HG02571 (cell line): ENCODE measurements around the gene NLGN4Y.

Experiments used
- ATAC-seq: cut with Tn5 transposase; IDR thresholded peaks from one replicate; pipeline ENCODE4 v1.9.1; 2021; ENCODE audit warnings: mild to moderate bottlenecking, moderate library complexity; ENCODE audit not compliant: unreplicated experiment

The NLGN4Y gene

DNA sequence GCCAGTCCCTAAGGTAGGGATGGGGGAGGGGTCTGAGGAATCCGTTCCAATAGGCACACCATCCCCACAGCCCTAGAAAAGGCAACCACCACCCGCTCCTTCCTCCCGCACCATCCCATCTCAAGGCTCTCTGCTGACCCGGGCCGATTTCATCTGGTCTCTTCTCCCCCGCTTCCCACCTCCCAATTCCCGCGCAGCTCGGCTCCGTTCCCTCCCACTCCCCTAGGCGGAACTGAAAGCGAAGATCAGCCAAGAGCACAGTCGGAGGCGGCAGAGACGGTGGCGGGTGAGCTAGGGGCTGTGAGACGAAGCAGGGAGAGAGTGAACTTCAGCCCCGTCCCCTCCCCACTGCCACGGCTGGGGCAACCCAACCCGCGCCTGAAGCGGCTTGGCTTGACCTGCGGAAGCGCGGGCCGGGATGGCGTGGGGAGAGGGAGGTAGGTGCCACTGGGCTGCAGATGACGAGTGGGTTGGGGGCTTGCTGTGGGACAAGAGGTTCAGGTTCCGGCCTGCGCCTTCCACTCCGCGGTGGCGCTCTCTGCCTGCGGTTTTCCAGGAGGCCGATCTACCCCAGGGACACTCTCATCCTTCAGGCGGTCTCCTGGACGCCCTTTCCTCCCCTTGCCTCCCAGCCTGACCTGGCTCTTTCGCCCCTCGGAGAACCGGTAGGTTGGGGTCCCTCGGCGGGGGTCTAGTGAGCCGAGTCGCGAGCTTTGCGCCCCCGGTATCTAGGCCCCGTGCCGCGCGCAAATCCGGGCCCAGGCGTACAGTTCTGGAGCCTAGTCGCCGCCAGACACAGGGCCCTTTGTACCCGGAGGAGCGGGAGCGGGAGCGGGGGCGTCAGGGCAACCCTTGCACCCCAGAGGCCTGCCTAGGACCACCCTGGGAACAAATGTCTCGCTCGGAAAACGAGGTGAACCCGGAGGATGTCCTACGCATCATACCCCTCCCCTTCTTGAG, at the start of gene NLGN4Y:
TSS of gene NLGN4Y (plus strand) at position 258 of the 960 bp plus-strand sequence. CDS start 97,591 bp downstream, outside the sequence.
- no peak for ATAC-seq

DNA sequence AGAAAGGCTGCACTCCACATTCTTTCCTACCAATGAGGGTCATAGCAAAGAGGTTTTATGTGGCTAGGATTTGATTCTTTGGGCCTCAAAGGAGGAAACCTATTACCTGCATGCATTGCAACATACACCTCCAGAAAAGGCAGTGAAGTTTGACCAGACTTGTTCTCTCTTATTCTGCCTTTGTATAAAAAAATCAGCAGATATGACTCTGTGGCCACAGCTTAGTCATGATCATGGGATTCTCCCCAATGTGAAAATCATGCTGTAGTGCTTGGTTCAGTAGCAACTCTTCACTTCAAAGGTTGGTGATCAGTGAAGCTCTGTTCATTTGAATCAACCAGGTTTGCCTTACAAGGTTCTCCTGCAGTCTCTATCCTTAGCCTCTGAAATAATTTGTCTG, 38.4 kb upstream of the NLGN4Y start:
- ATAC-seq: no peak

DNA sequence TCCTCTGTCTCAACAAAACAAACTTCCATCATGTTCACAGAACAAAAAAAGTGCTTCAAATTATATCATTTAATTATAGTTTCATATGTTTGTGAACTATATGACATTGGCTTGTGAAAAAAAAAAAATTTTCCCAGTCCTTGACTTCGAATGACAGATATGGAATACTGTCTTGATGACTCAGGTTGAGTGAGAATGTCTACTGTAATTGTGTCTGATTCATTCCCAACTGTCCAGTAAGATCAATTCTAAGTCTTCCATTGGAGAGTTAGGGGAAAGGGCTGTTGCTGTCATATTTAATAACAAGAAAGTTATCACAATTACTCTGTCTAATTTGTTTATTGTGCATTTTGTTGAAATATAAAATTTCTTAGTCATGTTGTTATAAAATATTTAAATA, 34.1 kb upstream of the NLGN4Y start:
- no peak for ATAC-seq

DNA sequence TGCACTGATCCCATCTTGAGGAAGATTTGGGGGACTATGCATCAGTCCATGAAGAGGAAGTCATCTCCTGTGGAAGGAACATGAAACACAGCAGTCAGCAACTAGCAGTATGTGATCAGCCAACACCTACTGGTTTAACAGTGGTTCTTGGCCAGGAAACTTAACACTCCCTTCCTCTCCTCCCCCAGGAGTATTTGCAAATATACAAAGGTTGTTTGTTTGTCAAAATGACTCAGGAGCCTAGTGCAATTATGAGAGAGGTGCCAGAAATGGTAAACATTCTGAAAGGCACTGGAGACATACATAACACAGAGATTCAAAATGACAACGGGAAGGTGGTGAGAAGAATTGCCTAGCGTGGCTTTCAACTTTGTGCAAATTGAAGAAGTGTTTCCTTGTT, 26.3 kb upstream of the NLGN4Y start:
- no peak for ATAC-seq

DNA sequence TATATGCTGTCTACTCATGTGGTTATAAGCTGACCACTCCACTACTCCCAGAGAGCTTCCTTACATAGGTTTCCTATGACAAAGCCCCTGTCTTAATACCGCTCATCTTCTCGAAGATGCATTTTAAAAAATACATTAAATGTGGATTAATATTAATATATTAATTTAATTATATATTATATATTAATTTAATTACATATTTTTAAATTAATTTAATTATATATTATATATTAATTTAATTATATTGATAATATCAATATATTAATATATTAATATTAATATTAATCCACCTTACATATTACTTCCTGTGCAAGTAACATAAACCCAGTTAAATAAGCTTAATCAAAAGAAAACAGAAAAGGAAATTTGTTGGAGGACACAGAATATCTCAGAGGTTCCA, 19.7 kb upstream of the NLGN4Y start:
- ATAC-seq: no peak

DNA sequence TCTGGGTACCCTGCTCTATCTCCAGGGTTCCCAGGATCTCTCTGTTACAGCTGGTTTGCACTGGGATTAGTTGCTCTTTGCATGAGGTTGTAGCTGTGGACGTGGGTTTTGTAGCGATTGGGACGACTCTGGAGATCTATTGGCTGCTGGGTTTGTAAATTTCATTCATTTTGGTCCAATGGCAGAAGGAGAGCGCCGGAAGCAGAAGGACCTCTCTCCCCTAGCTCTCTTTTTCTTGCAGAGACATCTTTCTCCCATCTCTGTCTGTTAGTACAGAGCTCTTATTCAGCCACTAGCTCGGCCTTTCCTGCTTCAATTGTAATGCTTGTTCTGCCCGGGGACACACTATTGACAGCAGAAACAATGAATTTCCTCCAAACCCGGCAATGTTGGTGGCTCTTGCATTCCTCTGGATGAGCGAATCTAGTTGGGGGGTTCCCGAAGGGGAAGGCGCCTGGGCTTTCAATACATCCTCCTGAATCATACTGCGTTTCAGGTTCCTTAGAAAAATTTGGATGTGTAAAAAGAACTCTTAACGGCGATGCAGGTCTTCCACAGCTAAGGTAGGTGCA, 1.9 kb upstream of the NLGN4Y start:
- ATAC-seq: no peak

DNA sequence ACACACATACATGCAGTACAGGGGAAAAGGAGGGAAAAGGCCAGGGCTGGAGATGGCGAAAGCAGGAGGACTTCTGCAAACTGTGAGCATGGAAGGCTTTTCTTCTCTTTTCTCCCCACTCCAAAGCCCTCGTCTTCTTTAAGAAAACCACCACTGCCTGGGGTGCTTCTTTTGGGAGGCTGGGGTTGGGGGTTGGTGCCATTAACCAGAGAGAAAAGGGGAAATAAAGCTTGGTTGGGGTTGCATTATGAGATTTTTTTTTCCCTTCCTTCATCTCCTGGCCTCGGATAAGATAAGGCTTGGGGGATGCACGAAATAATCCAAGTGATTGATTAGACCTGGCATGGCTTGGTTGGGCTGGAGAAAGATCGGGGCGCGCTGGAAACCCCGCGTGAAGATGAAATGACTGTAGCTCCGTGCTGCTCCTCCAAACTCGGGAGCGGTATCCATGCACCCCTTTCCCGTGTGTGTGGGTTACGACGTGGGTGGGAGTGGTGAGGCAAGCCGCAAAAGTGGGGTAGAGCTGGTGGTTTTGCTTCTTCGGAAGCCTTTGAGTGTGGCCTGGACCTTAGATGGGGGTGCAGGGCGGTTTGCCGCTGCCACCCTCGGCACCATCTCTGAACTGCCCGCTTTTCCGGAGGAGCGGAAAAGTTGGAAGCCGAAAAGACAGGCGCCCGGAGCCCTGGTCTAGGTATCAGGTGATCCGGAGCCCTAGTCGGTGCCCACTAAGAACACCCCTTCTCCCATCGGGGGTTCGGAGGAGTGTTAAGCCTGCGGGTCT, 648 bp upstream of the NLGN4Y start:
- ATAC-seq: no peak

DNA sequence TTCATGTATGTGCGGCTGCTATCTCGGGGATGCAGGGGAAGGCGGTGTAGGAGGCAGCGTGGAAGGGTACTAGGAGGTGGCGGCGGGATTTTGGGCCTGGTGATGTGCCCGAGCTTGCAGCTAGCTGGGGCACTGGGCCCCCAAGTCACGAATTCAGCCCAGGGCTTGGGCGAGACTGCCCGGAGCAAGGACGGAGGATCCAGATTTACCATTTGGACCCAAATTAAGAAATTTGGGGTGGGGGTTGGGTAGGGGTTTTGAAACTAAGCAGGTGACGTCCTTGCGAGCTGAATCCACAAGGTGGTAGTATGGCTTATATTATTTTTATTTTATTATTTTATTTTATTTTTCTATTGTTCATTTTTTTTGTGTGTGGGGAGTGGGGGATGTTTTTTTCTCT, 986 bp downstream of the NLGN4Y start:
- no peak for ATAC-seq

DNA sequence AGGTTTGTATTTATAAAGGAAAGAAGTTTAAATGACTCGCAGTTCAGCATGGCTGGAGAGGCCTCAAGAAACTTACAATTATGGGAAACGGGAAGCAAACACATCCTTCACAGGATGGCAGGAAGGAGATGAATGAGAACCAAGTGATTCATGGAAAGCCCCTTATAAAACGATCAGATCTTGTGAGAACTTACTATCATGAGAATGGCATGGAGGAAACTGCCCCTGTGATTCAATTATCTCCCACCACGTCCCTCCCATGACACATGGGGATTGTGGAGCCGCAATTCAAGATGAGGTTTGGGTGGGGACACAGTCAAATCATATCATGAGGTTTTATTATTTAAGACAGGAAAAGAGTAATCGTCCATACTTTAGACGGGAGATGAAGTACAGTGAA, 4.0 kb downstream of the NLGN4Y start:
- no peak for ATAC-seq

DNA sequence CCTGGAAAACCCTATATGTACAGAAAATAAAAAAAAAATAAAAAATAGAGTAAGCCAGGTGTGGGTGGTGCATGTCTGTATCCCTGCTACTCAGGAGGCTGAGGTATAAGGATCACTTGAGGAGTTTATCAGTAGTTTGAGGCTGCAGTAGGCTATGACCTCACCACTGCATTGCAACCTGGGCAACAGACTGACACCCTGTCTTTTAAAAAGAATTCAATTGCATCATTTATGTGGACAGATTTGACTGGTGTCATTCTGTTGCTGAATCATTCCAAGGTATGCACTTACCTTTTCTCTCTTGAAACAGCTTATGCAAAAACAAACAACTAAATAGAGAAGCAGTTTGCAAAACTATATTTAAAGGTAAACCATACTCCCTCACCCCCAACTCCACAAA, 12.4 kb downstream of the NLGN4Y start:
- no peak for ATAC-seq

DNA sequence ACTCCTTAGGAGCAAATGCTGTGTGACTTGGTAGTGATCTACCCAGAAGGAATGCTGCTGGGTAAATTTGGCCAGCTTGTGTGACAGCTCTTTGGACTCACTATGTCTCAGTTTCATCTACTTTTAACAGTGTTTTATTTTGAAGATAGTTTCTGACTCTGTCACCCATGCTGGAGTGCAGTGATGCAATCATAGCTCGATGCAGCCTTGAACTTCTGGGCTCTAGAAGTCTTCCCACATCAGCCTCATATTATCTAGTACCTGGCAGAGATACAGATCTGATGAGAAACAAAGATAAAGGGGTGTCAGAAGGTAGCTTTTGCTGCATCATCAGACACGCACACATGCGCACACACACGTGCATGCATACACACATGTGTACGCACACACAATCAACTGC, 19.2 kb downstream of the NLGN4Y start:
- ATAC-seq: no peak

DNA sequence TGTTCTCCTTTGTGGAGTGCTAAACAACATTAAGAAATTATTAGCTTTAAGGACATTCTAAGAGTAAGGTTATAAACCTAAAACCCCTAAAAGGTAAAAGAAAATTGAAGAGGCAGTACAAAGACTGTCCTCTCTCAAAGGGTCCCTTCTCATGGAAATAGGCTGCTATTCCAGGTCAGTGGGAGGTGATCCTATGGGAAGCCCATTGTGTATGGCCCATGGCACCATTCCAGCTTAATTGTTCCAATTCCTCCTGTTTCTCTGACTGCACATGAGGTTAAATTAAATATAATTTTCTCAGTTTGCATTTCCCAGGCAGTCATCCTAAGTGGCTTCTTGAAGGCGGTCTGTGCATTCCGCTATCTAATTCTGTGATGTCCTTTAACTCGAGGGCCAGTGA, 57.0 kb downstream of the NLGN4Y start:
- no peak for ATAC-seq

DNA sequence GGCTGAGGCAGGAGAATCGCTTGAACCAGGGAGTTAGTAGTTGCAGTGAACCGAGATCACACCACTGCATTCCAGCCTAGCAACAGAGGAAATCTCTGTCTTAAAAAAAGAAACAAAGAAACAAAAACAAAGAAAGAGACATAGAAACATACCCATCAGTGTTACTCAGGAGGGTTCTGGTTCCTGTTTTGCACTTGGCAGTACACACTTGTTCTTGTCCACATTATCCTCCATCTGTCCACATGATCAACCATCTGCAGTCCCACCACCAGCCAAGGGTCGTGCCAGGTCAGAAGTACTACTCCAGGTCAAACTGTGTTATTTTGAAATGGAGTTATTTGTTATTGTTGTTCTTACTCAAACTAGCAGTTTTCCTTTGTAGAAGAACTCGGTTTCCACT, 62.4 kb downstream of the NLGN4Y start:
- no peak for ATAC-seq

DNA sequence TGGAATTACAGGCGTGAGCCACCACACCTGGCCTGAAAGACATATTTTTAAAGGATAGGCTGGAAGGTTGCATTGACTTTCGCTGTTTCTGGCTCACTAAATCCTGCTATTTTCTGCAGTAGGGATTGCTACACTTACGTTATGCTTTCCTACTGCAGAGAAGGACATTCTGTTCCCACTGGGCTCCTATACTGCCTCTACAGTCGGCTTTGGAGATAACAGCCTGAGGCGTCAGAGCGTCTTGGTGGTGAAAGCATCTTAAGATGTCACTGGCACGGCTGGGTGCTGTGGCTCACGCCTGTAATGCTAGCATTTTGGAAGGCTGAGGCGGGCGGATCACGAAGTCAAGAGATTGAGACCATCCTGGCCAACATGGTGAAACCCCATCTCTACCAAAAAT, 77.0 kb downstream of the NLGN4Y start:
- ATAC-seq: no peak

DNA sequence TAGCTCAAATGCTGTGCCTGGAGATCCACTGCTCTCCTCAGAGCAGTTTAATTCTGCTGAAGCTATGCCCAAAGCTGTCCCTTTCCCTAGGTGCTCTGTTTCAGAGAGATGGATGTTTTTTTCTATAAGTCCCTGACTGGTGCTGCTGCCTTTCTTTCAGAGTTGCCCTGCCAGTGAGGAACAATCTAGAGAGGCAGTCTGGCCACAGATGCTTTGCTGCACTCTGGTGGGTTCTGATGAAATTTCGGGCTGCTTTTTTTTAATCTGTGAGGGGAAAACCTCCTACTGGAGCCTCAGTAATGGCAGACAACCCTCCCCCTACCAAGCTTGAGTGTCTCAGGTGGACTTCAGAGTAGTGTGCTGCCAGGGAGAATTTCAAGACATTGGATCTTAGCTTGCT, 93.3 kb downstream of the NLGN4Y start:
- no peak for ATAC-seq

DNA sequence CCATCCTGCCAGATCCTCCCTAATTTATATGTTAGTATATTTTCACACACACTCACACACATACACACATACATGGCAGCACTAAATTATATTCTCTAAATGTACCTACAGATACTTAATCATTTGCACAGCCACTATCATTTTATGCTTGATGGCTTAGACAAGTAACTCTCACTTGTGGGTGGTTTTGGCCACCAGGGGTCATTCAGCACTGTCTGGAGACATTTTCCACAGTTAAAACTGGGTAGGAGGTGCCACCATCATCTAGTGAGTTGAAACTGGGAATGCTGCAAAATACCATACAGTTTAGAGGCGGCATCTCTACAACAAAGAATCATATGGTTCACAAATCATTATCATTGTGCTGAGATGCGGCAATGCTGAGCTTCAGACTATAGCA, 94.2 kb downstream of the NLGN4Y start:
- no peak for ATAC-seq

DNA sequence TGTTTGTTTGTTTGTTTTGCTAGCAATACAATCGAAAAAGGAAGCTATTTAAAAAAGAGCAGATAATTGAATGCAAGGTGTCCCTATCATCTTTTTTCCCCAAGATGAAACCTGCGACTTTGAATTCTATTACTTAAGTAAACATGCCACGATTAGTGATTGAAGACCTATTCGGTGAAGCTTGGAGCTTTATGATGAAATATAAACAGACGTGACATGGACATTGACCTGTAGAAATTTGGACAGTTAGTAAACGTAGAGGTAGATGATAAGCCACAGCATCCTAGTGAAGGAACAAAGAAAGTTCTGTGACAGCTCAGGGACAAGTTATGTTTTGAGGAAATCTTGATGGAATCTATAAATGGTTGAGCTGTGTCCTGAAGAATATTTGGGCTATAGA, 103.9 kb downstream of the NLGN4Y start:
- ATAC-seq: no peak

DNA sequence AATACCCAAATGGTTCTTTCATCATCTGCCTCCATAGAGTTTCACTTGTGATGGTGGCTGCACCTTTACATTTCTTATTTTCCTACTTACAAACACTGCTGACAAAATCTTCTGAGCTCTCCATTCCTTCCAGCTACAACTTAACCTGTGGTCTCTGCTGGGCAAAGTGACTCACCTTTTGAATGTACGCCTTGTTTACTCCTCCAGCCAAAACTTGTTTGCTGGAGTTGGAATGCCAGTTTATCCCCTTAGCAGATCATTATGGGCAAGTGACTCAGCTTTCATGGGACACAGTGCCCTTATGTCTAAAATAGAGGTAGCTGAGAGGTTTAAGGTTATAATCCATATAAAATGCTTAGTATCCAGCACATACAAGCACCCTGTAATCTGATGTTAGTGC, 107.3 kb downstream of the NLGN4Y start:
- no peak for ATAC-seq

DNA sequence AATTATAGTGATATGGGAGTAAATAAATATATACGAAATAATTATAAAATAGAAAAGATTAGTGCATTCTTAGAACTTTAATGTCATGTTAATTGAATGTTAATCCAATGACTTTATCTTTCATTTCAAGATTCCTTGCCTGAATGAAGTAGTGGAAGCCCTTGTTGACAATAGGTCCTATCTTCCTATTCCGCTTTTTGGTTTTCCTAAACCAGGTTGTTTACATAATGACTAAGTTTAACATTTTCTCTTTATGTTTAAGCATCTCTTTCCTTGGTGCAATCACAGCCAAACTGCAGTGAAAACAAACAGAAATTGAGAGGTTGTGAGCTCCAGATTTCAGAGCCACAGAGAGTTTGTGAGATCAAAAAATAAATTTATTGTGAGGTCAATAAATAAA, 109.4 kb downstream of the NLGN4Y start:
- no peak for ATAC-seq

DNA sequence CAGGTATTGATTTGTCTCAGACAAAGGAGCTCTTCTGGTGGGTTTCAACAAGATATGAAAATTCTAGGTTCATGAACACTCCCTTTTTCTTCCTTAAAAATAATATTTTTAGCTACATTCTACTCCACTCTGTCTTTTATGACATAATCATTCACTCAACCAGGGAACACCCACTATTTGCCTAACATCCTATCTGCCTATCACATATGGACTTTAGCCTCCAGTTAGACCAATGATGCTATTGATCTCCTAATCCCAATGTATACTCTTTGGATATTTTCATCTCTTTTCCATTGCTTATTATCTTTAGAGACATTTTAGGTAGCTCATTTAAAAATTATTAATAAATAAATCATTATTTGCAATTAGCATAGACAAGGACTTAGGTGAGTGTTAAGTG, 110.6 kb downstream of the NLGN4Y start:
- no peak for ATAC-seq

DNA sequence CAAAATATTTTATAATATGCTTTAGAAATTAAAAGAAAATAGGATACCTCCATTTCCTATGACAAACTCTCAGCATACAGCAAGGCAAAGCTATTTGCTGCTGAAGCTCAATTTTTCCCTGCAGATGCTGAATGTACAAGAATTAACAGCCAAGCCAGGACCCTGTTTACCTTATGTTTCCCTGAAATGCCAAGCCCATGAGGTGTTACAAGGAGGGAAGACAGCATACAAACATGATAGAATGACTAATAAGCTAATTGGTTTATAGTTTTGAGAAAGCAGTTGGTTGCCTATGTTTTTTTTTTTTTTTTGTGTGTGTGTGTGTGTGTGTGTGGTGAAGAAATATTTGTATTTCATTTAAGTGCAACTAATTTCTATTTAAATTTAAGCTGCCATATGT, 113.2 kb downstream of the NLGN4Y start:
- no peak for ATAC-seq

DNA sequence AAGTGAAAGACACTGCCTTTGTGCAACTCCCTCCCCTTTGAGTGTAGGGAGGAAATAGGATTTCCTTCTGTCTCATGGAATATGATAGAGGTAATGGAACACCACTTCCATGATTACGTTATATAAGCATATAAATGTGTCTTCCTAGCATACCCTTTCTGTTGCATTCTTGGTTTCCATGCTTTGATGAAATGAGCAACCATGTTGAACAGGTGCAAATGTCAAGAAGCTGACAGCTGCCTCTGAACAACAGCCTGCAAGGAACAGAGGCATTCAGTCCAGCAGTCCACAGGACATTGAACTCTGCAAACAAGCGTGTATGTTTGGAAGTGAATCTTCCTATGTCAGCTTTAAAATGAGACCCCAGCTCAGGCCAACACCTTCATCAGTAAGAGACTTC, 117.5 kb downstream of the NLGN4Y start:
- ATAC-seq: no peak
